Activated gamma-delta T cell treated with Interleukin-2 at 50 U/mL for 16 hours (primary cell): ENCODE data around the gene SLC46A3.
"Not testable (repeated sequence)": the region's sequence is repeated elsewhere in the genome, so short reads cannot be mapped to it uniquely, and the experiment has no call there.

Experiments used
- DNase-seq: peaks from one replicate; pipeline ENCODE4 v3.0.0-alpha.2; 2020

The SLC46A3 gene

GRCh38 chr13:28718543-28719226, at the start of gene SLC46A3:
SLC46A3 (minus strand) TSS chr13:28718970; CDS start chr13:28717998, 972 bp downstream.
- DNase-seq, result peak; percentile 98

- DNase-seq, result no peak
Observed at GRCh38 chr13:28763887-28764286, 45.1 kb upstream of the SLC46A3 start.

GRCh38 chr13:28761586-28761985, 42.8 kb upstream of the SLC46A3 start:
- no peak for DNase-seq

GRCh38 chr13:28755546-28755870, 36.7 kb upstream of the SLC46A3 start:
- DNase-seq, result no peak

GRCh38 chr13:28754698-28755545, 36.2 kb upstream of the SLC46A3 start:
- DNase-seq, result no peak

GRCh38 chr13:28753946-28754345, 35.2 kb upstream of the SLC46A3 start:
- DNase-seq, result no peak

- DNase-seq, result no peak
Observed at GRCh38 chr13:28753208-28753892, 34.6 kb upstream of the SLC46A3 start.

- DNase-seq, result no peak
Observed at GRCh38 chr13:28751175-28751960, 32.6 kb upstream of the SLC46A3 start.

- no peak for DNase-seq
Observed at GRCh38 chr13:28750187-28751045, 31.6 kb upstream of the SLC46A3 start.

- no peak for DNase-seq
Observed at GRCh38 chr13:28747851-28748250, 29.1 kb upstream of the SLC46A3 start.

GRCh38 chr13:28746287-28746612, 27.5 kb upstream of the SLC46A3 start:
- no peak for DNase-seq

- no peak for DNase-seq
Observed at GRCh38 chr13:28744656-28745055, 25.9 kb upstream of the SLC46A3 start.

- no peak for DNase-seq
Observed at GRCh38 chr13:28744091-28744536, 25.3 kb upstream of the SLC46A3 start.

- no peak for DNase-seq
Observed at GRCh38 chr13:28743499-28744083, 24.8 kb upstream of the SLC46A3 start.

GRCh38 chr13:28743020-28743419, 24.2 kb upstream of the SLC46A3 start:
- DNase-seq, result no peak

- DNase-seq, result not testable (repeated sequence)
Observed at GRCh38 chr13:28742445-28742844, 23.7 kb upstream of the SLC46A3 start.

GRCh38 chr13:28741084-28741491, 22.3 kb upstream of the SLC46A3 start:
- no peak for DNase-seq

GRCh38 chr13:28739376-28739775, 20.6 kb upstream of the SLC46A3 start:
- no peak for DNase-seq

- DNase-seq, result no peak
Observed at GRCh38 chr13:28735481-28736029, 16.8 kb upstream of the SLC46A3 start.

- no peak for DNase-seq
Observed at GRCh38 chr13:28734906-28735305, 16.1 kb upstream of the SLC46A3 start.

GRCh38 chr13:28730762-28731161, 12.0 kb upstream of the SLC46A3 start:
- no peak for DNase-seq
